Measurements from ENCODE around the gene PRDM16. TPM values are rescaled to one million over a fixed set of nuclear protein-coding genes. Genes with fewer than 3 reads are reported as not detected.
A peak's percentile ranks its signal among the peaks of the same experiment; 100 is the strongest.

The PRDM16 gene
- total and polyA plus RNA-seq, 2 of the 4 experiments (the other 2 are of a cell fraction), result 0.02 TPM; not detected in 1

DNA sequence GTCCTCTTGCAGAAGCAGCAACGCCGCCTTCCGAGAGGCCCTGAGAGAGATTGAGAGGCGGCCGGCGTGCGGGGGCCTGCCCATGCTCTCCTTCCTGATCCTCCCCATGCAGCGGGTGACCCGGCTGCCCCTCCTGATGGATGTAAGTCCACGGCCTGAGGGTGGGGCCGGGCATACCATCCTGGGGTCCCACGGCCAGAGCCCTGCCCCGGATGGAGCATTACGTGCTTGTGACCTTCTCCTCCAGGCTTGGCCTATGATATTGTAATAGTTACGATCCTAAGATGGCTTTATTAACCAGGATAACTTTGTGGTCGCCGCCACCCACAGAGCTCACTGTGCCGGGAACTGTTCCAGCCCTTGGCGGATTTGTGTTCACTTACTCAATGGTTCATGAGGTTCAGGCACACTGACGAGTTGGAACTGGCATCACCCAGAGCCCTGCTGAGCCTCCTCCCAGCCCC lies 404.4 kb downstream of the PRDM16 start:
- dilution Hi-C loops (cut with HindIII; ENCODE audit: low sequenced_read_pairs, unreplicated experiment), result no loop called here
- H4K91ac ChIP-seq (ENCODE audit: insufficient read depth, low read depth, low read length), result no peak overlapping the region
- no peak overlapping the region for H4K5ac ChIP-seq (ENCODE audit: low read depth, low read length)
- no peak overlapping the region for H2BK120ac ChIP-seq (ENCODE audit: low read depth, low read length)
- CTCF ChIA-PET, result no interaction called here
- POLR2A ChIA-PET (ENCODE audit: unreplicated experiment), result no interaction called here
- no peak overlapping the region for H2AK9ac ChIP-seq (replicated peaks; ENCODE audit: low read depth, low read length, poor library complexity)
- H2BK5ac ChIP-seq (ENCODE audit: low read depth, low read length, poor library complexity, severe bottlenecking), result no peak overlapping the region
- H2BK15ac ChIP-seq (ENCODE audit: low read depth, low read length), result no peak overlapping the region
- no peak overlapping the region for H3K4ac ChIP-seq (ENCODE audit: low read depth, low read length)
- DNase-seq (peak; percentile 83), ATAC-seq (ENCODE audit: low read depth) (peak; percentile 59)
- no peak overlapping the region for H3K4me3 ChIP-seq (ENCODE audit: insufficient read depth, low read depth, low read length)
- no TSS peak for BruUV-seq (replicated peaks)
- no peak overlapping the region for H4K8ac ChIP-seq (ENCODE audit: low read depth in 2 of 2, low read length in 2 of 2)
- H3K36me3 ChIP-seq (ENCODE audit: control insufficient read depth, insufficient read depth, low read length), result no peaks in the 10 kb centered on the region
- no peak overlapping the region for H3K56ac ChIP-seq (ENCODE audit: extremely low read depth, insufficient read depth, low read length)
- peaks cover 3% of the 10 kb centered on the region; the same call in 1 of the 2 replicates for H3K9me1 ChIP-seq (ENCODE audit: insufficient read depth, low read length)
- H3K23ac ChIP-seq (ENCODE audit: low read depth, low read length), result no peak overlapping the region
- no peak overlapping the region for H2AK5ac ChIP-seq (ENCODE audit: low read depth, low read length)
- no peak overlapping the region for H3K9ac ChIP-seq (ENCODE audit: low read depth, low read length)
- no peaks in the 10 kb centered on the region for H3K79me1 ChIP-seq (ENCODE audit: low read depth in 1 of 2, low read length in 2 of 2)
- H3K4me2 ChIP-seq (ENCODE audit: low read depth, low read length), result no peak overlapping the region
- no peak overlapping the region for H3K27ac ChIP-seq (ENCODE audit: insufficient read depth, low read length)
- TF ChIP-seq BHLHE40 (IDR thresholded peaks at IDR 0.05; ENCODE audit: low read depth, low read length) (peak; percentile 17; the same call in 1 of the 2 replicates), MAFK (IDR thresholded peaks at IDR 0.05; ENCODE audit: low read depth, low read length) (no peak), MAZ (IDR thresholded peaks at IDR 0.05; ENCODE audit: borderline replicate concordance, low read depth, low read length) (peak; percentile 40; the same call in 1 of the 2 replicates)
- H3K4me1 ChIP-seq (ENCODE audit: control insufficient read depth, insufficient read depth, low read length), result peaks cover 11% of the 10 kb centered on the region
- in situ Hi-C loops (cut with MboI; ENCODE audit: low sequenced_read_pairs), result no loop called here
- 54% methylated on average over 4 of the region's 20 CpGs; no CpG with 5 or more reads in 1 of the 2 experiments for WGBS, 2 experiments (ENCODE audit: extremely low coverage in 2 of 2, insufficient read length in 1 of 2)
- H2BK20ac ChIP-seq (ENCODE audit: low read depth, low read length), result no peak overlapping the region
- no peaks in the 10 kb centered on the region; the same call in 1 of the 2 replicates for H4K20me1 ChIP-seq (ENCODE audit: insufficient read depth, low read length)
- no peak overlapping the region for H3K18ac ChIP-seq (ENCODE audit: low read depth, low read length)
- peak overlapping the region; percentile 60 for H2AFZ ChIP-seq (replicated peaks; ENCODE audit: low read length, poor library complexity)
- no peaks in the 10 kb centered on the region; the same call in 1 of the 2 replicates for H3K27me3 ChIP-seq (ENCODE audit: control insufficient read depth, insufficient read depth, low read length)
- H3K14ac ChIP-seq (replicated peaks; ENCODE audit: low read depth, low read length), result no peak overlapping the region
- intact Hi-C loops (cut with micrococcal nuclease), result no loop called here
- H3K9me3 ChIP-seq (ENCODE audit: control insufficient read depth, insufficient read depth, low read length), result no peaks in the 10 kb centered on the region
